GM23338 (cell line): ENCODE data around the gene MAP2K1.

Experiments
- CREB1 ChIP-seq: fragments of 250-450 bp; sonication (Bioruptor Pico); IDR thresholded peaks from 2 replicates; pipeline ENCODE4 v1.5.0; 2020; ENCODE audit warnings: low read depth, mild to moderate bottlenecking, moderate library complexity
- EZH2 ChIP-seq: fragments of 200-600 bp; sonication (generic); IDR thresholded peaks from one replicate; pipeline ENCODE4 v1.8.0; 2017; ENCODE audit warnings: antibody characterized with exemption, mild to moderate bottlenecking, low read depth; ENCODE audit not compliant: unreplicated experiment
- EZH2phosphoT487 ChIP-seq: fragments of 200-600 bp; sonication (generic); IDR thresholded peaks from one replicate; pipeline ENCODE4 v1.8.1; 2018; ENCODE audit warnings: antibody characterized with exemption; ENCODE audit not compliant: unreplicated experiment
- POLR2AphosphoS5 ChIP-seq: IDR thresholded peaks from 2 replicates; pipeline ENCODE4 v1.6.1; 2016; ENCODE audit warnings: antibody characterized with exemption, low read depth
- ZNF462 ChIP-seq: fragments of 250-450 bp; sonication (Bioruptor Pico); IDR thresholded peaks from 2 replicates; pipeline ENCODE4 v1.5.0; 2020; ENCODE audit warnings: mild to moderate bottlenecking, moderate library complexity
- TF ChIP-seq, protein P1 (sequence below), 2 experiments: fragments of 200-600 bp in 1 of 2; sonication (generic) in 1 of 2; conservative IDR thresholded peaks; 2 replicates each; pipeline versions ENCODE4 v1.5.1 to v1.6.1; 2016 to 2017; ENCODE audit warnings: antibody characterized with exemption in 2 of 2, low read depth in 2 of 2, mild to moderate bottlenecking in 2 of 2, moderate library complexity in 1 of 2

GRCh38 chr15:66524838-66525237 is 138.1 kb downstream of the MAP2K1 start:
- no peak for TF ChIP-seq EZH2phosphoT487
- TF ChIP-seq CREB1, result no peak
- TF ChIP-seq POLR2AphosphoS5, result no peak
- TF ChIP-seq, protein P1, sequence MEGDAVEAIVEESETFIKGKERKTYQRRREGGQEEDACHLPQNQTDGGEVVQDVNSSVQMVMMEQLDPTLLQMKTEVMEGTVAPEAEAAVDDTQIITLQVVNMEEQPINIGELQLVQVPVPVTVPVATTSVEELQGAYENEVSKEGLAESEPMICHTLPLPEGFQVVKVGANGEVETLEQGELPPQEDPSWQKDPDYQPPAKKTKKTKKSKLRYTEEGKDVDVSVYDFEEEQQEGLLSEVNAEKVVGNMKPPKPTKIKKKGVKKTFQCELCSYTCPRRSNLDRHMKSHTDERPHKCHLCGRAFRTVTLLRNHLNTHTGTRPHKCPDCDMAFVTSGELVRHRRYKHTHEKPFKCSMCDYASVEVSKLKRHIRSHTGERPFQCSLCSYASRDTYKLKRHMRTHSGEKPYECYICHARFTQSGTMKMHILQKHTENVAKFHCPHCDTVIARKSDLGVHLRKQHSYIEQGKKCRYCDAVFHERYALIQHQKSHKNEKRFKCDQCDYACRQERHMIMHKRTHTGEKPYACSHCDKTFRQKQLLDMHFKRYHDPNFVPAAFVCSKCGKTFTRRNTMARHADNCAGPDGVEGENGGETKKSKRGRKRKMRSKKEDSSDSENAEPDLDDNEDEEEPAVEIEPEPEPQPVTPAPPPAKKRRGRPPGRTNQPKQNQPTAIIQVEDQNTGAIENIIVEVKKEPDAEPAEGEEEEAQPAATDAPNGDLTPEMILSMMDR (conservative IDR thresholded peaks at IDR 0.05; ENCODE audit: low read depth in 2 of 2), result no peak
- no peak for TF ChIP-seq EZH2
- no peak for TF ChIP-seq ZNF462 (CRISPR knock-in tag)
